GM11168 (cell line): Measurements from ENCODE around the gene MRPL3.

Experiments used
- in situ Hi-C: fragments of 300-500 bp; cut with MboI; formaldehyde crosslinking; loops from one replicate; pipeline ENCODE4 v1.12.0; 2022; ENCODE audit warnings: low sequenced_read_pairs; ENCODE audit not compliant: unreplicated experiment

The MRPL3 gene

DNA sequence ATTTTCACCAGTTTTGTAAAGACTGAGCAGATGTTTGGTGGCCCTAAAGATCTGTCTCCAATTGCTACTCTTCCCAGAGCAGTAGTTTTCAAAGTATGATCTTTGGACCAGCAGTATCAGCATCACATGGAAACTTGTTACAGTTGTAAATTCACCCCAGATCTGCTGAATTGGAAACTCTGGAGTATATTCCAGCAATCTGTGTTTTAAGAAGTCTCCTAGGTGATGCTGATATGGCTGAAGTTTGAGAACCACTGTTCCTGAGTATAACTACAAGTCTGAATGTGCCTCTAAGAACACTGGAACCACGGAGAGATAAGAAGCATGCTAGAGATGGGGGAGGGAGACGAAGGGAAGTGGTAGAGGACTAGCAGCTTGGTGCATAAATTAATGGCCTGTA is 75.5 kb downstream of the MRPL3 start:
- in situ Hi-C loops = no loop called here

DNA sequence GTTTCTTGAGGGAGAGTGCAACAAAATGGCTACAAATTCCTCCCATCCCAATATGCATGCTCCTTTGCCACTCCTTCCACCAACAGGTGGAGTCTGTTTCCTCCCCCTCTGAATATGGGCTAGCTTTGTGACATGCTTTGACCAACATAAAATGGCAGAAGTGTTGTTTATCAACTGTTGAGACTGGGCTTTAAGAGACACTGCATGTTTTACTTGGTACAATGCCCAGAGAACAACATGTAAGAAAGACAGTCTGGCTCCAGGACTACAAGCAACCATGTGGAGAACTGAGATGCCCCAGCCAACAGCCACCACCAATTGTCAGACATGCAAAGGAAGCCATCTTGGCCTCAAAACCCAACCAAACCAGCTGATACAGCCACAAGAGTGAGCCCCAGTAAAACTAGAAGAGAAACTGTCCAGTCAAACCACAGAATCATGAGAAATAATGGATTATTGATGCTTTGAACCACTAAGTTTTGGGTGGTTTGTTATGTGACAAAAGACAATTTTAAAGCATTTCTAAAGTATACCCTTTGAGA is 80.7 kb downstream of the MRPL3 start:
- in situ Hi-C loops = no loop called here

DNA sequence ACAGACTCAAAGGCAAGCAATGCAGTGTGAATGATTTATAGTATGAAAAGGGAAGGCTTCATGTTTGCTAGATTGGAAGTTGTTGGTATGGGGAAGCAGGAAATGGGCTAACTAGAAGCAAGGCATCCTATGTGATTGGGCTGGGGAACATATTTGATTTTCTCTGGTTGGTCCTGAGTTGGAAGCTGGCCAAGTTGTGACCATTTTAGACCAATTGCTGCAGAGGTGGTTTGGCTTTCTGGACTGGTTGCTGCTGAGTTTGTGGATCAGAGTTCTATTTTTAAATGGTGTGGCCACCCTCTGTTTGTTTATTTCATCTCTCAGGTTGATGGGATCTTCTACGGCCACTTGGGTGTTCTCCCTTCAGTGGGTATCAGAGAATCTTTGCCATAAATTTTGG is 81.5 kb downstream of the MRPL3 start:
- in situ Hi-C loops = no loop called here

GRCh38 chr3:131417751-131418150 is 85.0 kb downstream of the MRPL3 start:
- in situ Hi-C loops = no loop called here
